ENCODE measurements around the gene CYP46A1.
A peak's percentile ranks its signal among the peaks of the same experiment; 100 is the strongest.
"Not testable (repeated sequence)": the region's sequence is repeated elsewhere in the genome, so short reads cannot be mapped to it uniquely, and the experiment has no call there.

Gene CYP46A1

DNA sequence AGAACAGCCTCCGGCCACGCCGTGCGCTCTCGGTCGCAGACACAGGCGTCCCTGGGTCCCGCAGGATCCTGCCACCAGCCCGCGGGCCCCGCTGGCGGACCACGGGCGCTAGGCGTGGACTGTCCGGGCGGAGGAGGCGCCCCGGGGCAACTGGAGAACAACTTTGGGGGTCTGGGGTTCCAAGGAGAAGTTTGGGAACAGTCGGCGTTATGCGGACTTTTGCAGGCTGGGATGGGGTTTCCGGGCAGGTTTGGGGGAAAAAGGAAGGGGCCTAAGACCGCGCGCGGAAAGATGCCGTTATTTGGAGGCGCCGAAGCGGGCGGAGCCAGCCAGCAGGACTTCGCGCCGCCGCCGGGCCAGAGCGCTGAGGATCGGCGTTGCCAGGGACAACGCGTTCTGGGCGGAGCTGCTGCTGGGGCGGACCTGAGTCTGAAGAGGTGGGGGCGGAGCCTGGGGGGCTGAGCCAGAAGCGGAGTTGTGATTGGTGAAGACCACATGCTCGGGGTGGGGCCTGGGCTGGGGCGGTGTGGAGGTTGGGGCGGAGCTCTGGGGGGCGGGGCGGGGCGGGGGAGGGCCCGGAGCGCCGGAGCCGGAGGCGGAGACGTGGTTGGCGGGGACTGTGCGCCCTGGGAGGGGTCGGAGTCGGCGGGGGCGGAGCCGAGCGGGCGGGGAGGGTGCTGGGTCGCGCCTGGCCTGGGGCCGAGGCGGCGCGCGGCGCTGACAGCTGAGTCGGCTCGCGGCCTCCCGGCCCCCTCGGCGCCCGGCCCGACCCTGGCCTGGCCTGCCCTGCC is at the start of gene CYP46A1:
CYP46A1 (plus strand) TSS at position 680 of the 791 bp plus-strand sequence. CDS start 120 bp downstream, outside the sequence.
- DNase-seq (ENCODE audit: low read depth) = peak; percentile 96

DNA sequence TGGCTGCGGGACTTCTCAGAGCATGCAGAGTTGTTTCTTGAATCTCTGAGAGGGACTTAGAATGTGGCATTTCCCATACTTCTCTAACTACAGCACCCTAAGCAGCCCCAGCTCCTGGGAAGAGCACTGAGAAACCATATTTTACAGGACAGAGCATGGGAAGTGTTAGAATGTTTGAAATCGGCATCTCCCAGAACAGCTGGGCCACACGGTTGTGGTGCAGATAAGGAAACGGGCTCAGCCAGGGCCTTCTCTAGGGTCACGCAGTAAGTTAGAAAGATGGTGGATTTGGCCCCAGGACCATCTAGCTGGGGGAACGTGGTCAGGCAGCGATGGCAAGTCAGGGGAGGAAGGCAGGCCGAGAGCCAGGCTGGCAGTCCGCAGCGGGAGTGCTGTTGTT is 49.7 kb upstream of the CYP46A1 start:
- no peak for DNase-seq (ENCODE audit: low read depth)

DNA sequence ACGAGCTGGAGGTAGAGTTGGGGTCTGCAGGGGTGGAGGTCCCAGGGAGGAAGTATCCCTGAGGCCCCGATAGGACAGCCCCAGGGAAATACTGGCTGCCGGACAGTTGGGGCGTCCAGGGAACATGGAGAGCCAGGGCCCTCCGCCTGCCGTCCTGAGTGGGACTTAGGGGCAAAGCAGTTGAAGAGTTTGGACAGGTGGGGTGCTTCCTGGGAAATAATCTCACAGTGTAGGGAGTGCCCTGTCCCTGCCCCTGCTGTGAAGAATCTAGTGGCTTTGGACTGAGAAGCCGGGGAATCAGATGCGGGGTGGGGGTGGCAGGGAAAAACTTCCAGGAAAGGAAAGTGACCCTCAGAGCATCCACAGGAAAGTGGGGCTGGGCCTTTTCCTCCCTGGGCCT is 49.0 kb upstream of the CYP46A1 start:
- DNase-seq (ENCODE audit: low read depth) = no peak

DNA sequence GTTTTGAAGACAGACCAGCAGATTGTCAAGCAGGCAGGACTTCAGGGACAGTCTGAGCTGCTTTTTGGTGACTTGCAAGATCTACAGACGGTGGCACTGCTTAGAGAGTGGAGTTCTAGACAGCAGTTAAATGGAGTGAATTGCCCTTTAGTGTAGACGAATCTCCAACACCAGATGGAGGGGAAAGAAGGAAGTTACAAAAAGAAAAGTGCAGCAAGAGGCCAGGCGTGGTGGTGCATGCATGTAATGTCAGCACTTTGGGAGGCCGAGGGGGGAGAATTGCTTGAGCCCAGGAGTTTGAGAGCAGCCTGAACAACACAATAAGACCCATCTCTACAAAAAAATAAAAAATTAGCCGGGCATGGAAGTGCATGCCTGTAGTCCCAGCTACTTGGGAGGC is 47.6 kb upstream of the CYP46A1 start:
- no peak for DNase-seq (ENCODE audit: low read depth)

DNA sequence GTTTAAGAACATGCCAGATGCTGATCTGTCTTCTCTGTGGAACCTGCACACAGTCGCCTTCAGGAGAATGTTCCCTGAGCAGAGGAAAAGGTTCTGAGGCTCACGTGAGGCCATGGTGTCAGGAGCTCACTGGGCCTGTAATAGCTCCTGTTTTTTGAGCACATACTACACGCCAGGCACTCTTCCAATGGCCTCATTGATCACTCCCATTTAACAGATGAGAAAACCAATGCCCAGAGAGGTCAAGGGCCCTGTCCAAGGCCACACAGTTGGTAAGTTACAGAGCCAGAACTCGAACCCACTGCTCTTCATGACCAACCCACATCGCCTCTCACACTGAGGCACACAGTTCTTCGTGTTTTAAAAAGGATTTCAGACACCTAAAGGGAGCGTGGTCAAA is 46.5 kb upstream of the CYP46A1 start:
- no peak for DNase-seq (ENCODE audit: low read depth)

DNA sequence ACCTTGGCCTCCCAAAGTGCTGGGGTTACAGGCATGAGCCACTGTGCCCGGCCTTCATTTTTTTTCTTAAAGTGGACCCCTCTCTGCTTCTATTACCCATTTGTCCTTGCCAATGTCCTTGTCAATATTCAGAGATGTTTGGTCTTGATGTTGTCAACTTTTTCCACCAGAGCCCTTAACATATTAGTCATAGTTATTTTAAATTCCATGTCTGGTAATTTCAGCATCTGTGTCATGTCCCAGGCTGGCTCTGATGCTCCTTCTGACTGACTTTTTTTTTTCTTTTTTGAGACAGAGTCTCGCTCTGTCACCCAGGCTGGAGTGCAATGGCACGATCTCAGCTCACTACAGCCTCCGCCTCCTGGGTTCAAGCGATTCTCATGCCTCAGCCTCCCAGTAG is 41.3 kb upstream of the CYP46A1 start:
- not testable (repeated sequence) for DNase-seq (ENCODE audit: low read depth)

DNA sequence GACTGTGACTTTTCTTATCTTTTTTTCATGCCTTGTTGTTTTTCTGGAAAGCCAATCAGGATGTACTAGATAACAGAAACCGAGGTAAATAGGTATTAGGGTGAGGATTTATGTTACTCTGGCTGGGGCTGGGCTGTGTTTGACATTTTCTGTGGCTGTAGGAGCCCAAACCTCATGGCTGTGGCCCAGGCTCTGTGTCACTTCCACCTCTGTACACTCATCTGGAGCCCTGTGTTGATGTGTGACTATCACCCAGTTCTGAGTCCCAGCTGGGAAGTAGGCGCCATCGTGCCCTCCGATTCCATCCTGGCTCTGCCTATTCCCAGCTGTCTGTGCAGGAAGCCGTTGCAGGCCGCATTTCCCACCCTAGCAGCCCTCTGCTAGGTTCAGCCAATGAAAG is 40.8 kb upstream of the CYP46A1 start:
- no peak for DNase-seq (ENCODE audit: low read depth)

DNA sequence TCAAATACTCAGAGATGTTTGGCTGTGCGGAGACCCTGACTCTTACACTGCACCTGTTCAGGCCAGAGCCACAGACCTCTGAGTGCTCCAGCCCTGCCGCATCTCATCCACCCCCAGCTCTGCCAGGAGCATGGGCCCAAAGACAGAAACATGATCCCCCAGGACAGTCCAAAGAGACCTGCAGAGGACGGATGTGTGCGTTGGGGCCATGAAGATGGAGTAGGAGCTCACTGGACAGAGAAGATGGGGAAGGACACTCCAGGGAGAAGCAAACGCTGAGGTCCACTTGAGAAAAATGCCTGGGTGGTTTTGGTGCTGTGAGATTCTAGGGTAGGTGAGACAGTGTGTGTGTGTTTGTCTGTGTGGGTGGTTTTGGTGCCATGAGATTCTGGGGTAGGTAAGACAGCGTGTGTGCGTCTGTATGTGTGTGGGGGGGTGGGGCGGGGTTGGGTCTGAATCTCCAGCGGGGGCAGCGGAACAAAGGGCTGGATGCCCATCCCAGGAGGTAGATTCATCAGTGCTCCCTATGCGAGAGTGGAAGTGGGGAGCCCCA is 40.0 kb upstream of the CYP46A1 start:
- no peak for DNase-seq (ENCODE audit: low read depth)

DNA sequence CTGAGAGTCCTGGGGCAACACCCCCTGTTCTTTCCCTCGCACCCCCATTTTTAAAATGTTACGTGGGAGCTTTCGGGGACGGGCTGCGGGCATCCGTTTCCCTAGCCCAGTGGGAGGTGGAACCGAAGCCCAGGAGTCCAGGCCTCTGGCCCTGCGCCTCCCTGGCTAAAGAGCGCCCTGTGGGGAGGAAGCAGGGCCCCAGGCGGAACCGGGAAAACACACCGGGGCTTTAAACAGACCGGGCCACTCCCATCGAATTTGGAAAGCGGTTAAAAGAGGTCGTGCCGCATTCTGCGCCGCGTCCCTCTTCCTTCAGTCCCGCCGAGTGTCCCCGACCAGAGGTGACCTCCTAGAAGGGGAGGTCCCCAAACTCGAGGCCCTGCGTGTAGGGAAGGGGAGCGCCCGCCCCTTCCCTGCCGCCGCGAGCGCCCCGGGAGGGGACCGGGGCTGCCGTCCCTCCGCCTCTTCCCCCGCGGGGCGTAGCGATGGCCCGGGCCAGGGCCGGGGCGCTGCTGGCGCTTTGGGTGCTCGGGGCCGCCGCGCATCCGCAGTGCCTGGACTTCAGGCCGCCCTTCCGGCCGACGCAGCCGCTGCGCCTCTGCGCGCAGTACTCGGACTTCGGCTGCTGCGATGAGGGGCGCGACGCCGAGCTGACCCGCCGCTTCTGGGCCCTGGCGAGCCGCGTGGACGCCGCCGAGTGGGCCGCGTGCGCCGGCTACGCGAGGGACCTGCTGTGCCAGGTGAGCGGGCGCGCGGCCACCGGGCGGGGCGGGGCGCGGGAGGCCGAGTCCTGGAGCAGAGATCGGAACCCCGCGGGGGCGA is 39.2 kb upstream of the CYP46A1 start, which contains the start of gene HHIPL1:
HHIPL1 (plus strand) TSS at position 407 of the 822 bp plus-strand sequence; CDS start at position 486, 79 bp downstream.
- no peak for DNase-seq (ENCODE audit: low read depth)

DNA sequence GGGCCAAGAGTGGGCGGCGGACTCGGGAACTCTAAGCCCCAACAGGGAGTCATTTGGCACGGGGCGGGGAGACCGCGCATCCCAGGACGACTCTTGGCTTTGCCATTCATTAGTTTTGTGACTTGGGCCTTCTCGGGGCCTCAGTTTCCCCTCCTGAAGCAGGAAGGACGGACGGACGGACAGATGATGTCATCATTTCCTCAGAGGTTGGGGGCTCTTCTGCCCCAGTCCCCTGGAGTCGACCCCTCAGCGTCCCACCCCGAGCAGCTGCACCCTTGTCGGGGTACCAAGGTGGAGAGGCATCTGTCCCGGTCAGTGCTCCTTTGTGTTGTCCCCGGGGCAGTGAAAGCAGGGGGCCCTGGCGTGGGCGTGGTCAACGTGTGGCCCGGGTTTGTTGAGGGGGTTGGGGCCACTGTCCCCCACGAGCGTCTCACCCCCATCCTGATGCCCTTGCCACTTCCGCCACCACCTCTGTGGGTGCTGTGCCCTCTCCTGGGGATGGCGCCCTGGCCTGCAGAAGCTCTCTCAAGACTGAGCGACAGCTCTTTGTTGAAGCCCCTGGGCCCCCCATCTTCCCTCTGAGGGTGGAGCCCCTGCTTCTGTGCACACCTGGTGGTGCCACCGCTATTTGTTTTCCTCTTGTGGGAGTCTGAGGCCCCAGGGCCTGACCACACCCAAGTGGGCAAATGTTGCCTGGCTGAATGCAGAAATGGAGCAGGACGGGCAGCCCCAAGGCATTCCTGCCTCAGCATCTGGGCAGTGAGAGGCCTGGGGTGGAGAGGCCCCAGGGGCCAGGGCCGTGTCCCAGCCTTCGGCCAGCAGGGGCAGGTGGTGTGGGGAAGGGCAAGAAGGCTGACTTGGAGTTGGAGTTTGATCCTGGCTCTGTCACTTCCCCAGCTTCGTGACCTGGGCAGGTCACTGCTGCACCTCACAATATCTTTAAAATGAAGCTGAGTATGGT is 38.3 kb upstream of the CYP46A1 start:
- no peak for DNase-seq (ENCODE audit: low read depth)

DNA sequence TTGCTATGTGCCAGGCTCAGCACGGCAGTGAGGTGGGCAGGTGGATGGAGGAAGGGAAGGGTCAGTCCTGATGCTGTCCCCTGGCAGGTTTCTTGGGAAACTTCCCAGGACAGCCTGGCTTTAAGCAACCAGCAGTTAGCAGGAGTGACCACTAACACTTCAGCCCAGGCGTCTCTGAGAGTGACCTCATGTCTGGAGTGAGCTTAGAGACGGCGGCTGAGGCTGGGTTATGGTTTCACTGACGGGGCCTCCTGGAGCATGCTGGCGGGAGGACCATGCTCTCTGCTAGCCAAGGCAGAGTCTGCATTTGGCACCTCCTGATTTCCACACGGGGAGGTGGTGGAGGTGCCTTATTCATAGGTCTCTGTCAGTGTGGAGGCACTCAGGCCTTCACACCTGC is 36.7 kb upstream of the CYP46A1 start:
- no peak for DNase-seq (ENCODE audit: low read depth)

DNA sequence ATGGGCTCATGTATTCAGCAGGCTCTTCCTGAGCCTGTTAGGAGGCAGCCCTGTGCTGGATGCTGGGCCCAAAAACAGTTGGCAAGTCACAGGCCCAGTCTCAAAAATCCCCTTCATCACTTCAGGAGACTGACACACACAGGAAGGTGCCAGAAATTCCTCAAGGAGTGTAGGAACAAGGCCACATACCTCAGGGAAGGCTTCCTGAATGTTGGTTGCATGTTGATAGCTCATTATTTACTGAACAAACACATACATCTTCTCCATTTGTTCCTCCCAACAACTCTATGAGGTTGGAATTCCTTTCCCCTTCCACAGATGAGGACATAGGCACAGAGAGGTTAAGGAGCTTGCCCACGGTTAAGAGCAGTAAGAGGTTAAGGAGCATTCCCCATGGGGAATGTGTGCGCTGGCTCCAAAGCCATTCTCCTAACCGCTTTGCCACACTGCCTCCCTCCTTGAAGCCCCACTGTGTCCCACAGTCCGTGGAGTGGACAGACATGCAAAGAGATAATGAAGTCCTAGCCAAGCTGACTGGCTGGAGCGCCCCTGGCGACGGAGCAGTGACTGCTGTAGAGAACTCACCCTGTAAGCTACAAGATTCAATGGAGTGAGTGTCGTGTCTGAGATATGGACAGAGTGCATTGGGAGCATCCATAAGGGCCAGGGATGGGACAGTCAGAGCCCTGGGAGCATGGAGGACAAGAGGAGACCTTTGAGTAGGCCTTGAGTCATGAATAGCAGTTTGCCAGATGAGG is 35.9 kb upstream of the CYP46A1 start:
- DNase-seq (ENCODE audit: low read depth) = no peak

DNA sequence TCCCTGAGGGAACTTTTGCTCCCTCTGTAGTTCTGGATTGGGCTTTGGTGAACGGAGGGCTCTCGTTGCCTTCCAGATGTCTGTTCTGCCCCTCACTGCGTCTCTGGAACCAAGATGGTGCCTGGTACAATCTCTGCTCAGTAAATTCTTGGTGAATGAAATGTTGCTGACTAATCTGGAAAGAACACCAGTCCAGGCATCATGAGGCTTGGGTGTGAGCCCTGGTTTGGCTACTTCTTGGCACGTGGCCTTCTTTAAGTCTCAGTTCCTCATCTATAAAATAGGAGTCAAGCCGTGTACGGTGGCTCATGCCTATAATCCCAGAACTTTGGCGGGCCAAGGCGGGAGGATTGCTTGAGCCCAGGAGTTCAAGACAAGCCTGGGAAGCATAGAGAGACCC is 34.9 kb upstream of the CYP46A1 start:
- DNase-seq (ENCODE audit: low read depth) = no peak

DNA sequence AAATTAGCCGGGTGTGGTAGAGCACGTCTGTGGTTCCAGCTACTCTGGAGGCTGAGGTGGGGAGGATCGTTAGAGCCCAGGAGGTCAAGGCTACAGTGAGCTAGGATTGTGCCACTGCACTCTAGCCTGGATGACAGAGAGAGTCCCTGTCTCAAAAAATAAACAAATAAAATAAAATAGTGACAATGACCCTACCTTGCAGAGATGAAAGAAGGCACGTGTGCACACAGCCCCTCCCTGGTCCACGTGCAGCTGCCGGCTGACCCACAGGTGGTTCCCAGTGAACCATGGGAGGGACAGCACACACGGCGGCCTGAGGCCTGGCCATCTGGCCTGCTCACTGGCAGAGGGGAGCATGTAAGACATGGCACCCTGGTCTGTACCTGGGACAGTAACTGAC is 34.5 kb upstream of the CYP46A1 start:
- no peak for DNase-seq (ENCODE audit: low read depth)

DNA sequence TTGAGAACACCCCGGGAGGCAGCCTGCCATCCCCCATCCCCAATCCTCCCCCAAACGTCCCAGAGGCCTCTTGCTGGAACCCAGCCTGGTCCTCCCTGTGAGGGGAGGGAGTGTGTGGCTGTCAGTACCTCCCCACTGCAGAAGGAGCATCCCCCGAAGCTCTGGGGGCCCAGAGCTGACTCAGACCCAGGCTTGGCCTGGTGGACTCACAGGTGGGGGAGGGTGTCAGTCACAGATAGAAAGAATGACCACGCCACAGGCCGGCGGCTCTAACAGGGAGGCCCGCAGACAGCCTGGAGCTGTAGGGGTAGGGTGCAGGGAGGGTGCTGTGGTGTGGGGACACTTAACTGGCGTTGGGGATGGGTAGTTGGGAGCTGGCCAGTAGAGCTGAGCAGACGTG is 33.9 kb upstream of the CYP46A1 start:
- DNase-seq (ENCODE audit: low read depth) = no peak

DNA sequence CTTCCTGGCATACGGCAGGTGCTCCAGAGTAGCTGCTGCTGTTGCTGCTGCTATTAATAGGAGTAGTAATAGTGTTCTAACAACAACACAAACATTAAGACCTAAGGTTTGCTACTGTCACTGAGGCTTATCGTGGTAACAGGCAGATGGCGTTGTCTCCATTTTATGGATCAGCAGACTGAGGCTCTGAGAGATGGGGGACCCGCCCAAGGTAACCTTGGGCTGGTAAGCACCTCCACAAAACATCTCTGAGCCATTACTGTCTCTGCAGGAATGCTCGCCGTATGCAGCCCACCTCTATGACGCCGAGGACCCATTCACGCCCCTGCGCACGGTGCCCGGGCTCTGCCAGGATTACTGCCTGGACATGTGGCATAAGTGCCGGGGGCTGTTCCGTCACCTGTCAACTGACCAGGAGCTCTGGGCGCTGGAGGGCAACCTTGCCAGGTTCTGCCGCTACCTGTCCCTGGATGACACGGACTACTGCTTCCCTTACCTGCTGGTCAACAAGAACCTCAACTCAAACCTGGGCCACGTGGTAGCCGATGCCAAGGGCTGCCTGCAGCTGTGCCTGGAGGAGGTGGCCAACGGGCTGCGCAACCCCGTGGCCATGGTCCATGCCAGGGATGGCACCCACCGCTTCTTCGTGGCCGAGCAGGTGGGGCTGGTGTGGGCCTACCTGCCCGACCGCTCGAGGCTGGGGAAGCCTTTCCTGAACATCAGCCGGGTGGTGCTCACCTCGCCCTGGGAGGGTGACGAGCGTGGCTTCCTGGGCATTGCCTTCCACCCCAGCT is 31.9 kb upstream of the CYP46A1 start:
- no peak for DNase-seq (ENCODE audit: low read depth)

DNA sequence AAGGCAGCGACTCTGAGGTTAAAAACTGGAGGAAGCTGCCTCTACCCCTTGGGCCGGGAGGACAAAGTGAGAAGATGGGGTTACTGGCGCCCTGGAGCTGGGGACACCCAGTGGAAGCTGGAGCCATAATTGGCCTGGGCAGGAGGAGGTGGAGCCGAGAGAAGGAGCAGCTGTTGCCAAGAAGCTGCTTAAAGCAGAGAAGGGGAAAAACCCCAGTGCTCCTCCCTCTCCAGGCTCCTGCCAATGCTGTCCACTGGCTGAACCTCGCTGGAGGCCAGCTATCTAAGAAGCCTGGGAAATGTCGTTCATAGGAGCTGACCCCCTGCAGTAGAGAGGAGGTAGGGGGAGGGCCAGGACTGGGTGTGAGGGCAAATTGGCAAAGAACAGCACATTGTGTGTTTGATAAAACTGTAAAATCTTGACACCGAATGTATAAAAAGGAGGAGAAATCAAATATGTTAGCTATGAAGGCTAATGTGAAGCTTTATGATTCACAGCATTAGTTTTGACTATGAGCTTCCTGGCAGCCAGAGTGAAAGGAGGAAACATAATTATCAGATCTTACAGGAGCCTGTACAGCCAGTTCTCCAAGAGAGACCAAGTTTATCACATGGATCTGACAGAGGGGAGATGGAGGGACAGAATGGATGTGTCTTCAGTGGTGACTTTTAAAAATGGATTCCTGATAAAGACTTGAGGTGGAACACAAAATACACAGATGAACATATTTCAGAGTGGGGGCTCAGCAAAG is 29.7 kb upstream of the CYP46A1 start:
- DNase-seq (ENCODE audit: low read depth) = no peak

DNA sequence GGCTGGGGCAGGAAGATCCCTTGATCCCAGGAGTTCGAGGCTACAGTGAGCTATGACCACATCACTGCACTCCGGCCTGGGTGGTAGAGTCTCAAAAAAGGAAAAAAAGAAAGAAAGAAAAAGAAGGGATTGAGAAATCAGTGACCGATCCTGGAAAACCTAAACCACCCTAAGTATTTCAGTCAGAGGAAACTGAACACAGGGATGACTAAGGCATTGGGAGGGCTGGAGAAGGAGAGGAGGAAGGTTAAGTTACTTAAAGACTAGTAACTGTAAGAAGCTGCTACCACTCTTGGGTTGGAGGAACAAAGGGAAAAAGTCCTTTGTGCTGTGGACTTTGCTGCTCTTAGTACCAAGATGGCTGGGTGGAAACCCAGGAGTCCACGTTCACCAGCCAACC is 28.6 kb upstream of the CYP46A1 start:
- DNase-seq (ENCODE audit: low read depth) = no peak

DNA sequence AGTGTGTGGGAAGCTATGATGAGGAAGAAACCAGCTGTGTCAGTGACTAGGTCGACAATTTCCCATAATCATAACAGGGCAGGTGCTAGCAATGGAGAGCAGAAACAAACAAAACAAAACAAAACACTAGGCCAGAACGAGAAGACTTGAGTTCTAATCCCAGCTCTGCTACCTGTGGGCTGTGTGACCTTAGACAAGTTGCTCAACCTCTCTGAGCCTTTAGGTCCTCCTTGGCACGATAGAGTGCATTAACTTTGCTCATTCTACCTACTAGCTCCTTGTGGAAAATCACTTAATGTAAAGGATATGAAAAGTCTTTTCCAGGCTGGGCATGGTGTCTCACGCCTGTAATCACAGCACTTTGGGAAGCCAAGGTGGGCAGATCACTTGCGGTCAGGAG is 27.9 kb upstream of the CYP46A1 start:
- no peak for DNase-seq (ENCODE audit: low read depth)
